ENCODE data around the gene GABRB2. TPM values are rescaled to one million over a fixed set of nuclear protein-coding genes. Genes with fewer than 3 reads are reported as not detected.

GABRB2 gene
- total RNA-seq, 1 experiment from 2014 or later: not detected

GRCh38 chr5:161399996-161400562 lies 146.4 kb downstream of the GABRB2 start:
- in situ Hi-C loops (cut with HindIII; ENCODE audit: low sequenced_read_pairs): no loop called here
- peak; percentile 65 for DNase-seq (ENCODE audit: low spot score)

- no peak for DNase-seq (ENCODE audit: low spot score)
- in situ Hi-C loops (cut with HindIII; ENCODE audit: low sequenced_read_pairs): no loop called here
Measured at GRCh38 chr5:161397448-161397847, 149.1 kb downstream of the GABRB2 start.

DNA sequence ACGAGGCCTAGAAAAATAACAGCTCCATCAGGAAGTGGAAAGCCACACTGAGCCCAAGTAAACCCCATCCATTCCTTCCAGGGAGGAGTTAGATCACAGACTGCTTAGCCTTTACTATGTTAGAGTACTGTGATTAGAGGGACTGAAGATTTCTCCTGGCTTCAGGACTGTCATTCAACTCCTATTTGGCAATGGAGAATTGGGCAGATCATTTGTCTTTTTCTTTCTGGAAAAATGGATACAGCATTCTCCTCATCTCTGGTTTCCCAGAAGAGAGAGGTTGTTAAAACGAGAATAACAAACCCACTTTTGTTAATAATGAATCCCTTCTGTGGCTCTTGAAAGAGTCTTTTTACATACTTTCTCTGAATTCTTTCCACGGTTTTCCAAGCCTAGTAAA lies 150.4 kb downstream of the GABRB2 start:
- in situ Hi-C loops (cut with HindIII; ENCODE audit: low sequenced_read_pairs): no loop called here
- DNase-seq (ENCODE audit: low spot score): no peak

DNA sequence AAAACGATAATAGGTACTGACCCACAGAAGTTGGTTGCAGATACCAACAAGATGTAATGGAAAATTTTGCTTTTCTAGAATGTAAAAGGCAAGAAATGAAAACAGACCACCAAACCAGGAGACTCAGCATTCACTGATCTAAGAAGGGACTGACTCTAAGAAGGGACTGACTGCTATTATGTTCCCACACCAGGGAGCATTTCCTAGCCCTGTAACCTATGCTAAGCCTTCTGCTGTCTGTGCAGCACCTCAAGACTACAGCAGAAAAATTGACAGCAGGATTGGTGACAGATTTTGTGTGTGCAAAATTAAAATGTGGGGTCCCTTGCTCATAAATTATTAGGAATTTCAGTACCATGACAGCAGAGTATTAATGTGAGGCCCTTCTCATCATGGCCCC lies 154.8 kb downstream of the GABRB2 start:
- in situ Hi-C loops (cut with HindIII; ENCODE audit: low sequenced_read_pairs): no loop called here
- DNase-seq (ENCODE audit: low spot score): peak; percentile 70

DNA sequence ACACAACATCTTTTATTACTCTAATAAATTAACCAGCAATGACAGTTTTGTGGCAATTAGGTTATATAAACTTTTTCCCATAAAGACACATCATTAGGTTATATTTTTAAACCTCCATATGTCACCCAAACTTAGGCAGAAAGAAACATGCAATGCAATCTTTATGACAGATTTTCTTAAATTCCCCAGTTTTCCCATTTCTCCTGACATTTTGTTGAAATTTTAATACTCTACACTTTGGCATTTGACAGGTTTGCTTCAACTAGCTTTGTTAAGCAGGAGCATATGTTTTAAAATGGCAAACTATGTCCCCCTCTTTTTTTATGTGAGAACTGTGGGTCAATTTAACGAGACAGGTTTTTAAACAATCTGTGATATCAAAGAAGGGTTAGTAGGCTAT lies 155.5 kb downstream of the GABRB2 start:
- no peak for DNase-seq (ENCODE audit: low spot score)
- in situ Hi-C loops (cut with HindIII; ENCODE audit: low sequenced_read_pairs): no loop called here

DNA sequence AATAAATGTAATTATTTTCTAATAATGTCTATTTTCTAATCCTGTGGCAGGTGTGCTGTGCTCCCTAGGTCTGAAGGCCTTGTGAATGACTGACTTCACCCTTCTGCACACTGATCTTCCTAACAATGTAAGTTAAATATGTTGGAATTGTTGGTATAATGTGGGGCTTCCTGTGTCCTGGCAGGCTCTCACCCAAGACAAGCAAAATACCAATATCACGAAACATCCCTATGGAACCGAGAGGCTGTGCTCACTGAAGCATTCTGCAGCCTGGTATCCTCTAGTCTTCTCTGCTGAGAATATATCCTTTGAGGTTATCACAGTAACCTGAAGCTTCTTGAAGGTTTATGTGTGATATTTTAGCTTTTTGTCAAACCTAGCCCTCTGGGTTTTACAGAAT lies 159.4 kb downstream of the GABRB2 start:
- in situ Hi-C loops (cut with HindIII; ENCODE audit: low sequenced_read_pairs): no loop called here
- DNase-seq (ENCODE audit: low spot score): no peak

GRCh38 chr5:161385027-161385426 lies 161.5 kb downstream of the GABRB2 start:
- DNase-seq (ENCODE audit: low spot score): no peak
- in situ Hi-C loops (cut with HindIII; ENCODE audit: low sequenced_read_pairs): no loop called here

- peak; percentile 97 for DNase-seq (ENCODE audit: low spot score)
- in situ Hi-C loops (cut with HindIII; ENCODE audit: low sequenced_read_pairs): no loop called here
Measured at GRCh38 chr5:161382685-161383084, 163.8 kb downstream of the GABRB2 start.

GRCh38 chr5:161380486-161380885 lies 166.0 kb downstream of the GABRB2 start:
- no peak for DNase-seq (ENCODE audit: low spot score)
- in situ Hi-C loops (cut with HindIII; ENCODE audit: low sequenced_read_pairs): no loop called here

DNA sequence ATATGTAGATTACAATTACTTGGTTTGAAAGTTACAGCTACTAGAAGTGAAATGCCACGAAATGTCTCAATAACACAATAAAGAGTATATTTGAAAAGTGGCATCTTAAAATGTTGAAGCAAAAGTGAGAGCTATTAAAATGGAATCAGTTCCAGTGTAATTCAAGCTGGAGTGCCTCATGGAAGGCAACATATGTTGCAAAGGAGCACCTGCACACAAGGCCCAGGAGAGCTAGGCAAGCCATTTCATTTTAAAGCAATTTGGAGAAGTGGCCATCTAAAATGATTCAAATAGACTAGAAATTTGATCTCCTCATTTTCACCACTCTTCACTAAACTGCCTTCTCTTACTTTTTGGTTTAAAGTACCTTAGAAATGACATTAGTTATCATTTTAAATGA lies 167.8 kb downstream of the GABRB2 start:
- in situ Hi-C loops (cut with HindIII; ENCODE audit: low sequenced_read_pairs): no loop called here
- DNase-seq (ENCODE audit: low spot score): peak; percentile 79

- in situ Hi-C loops (cut with HindIII; ENCODE audit: low sequenced_read_pairs): no loop called here
- no peak for DNase-seq (ENCODE audit: low spot score)
Measured at GRCh38 chr5:161376034-161376433, 170.5 kb downstream of the GABRB2 start.

DNA sequence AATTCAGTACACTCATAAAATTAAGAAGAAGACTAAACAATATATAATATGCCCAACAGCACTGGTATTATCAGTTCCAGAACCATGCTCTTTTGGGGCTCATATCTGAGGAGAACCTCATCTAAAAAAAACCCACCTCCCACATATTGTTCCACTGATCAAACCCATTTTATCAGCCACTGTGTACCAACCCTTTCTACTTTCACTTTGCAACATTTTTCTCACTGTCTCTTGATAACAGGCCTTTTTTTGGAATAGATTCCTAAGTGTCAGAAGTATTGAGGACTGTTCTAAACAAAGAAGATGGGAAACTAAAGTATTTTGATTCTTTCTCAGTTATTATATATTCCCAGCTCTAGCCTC lies 173.2 kb downstream of the GABRB2 start:
- in situ Hi-C loops (cut with HindIII; ENCODE audit: low sequenced_read_pairs): no loop called here
- DNase-seq (ENCODE audit: low spot score): no peak

DNA sequence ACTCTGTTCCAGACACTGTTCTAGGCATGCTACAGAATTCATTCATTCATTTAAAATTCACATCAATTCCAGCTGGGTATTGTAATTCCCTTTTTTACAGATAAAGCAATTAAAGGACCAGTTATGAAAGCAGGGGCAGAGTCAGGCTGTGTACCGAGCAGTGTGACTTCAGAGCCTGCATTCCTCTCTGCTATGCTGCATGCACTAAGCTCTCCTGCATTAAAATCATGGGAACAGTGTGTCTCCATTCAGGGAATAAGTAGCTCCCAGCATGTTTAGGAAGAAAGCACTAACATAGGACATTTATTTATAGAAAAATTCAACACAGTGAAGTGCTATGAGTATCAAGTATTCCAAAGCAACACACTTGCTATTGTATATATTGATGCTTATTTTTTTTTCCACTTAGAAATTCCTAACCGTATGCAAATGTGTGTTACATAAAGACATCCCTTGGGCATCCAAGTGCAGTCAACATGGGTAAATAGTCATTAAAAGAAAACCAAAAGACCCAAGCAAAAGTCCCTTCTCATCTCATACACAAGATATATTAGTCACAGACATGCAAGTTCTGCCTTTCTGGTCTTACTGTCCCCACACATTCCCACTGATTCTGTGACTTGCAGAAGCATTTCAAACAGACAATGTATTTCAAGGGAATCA lies 173.7 kb downstream of the GABRB2 start:
- DNase-seq (ENCODE audit: low spot score): peak; percentile 82
- in situ Hi-C loops (cut with HindIII; ENCODE audit: low sequenced_read_pairs): no loop called here

DNA sequence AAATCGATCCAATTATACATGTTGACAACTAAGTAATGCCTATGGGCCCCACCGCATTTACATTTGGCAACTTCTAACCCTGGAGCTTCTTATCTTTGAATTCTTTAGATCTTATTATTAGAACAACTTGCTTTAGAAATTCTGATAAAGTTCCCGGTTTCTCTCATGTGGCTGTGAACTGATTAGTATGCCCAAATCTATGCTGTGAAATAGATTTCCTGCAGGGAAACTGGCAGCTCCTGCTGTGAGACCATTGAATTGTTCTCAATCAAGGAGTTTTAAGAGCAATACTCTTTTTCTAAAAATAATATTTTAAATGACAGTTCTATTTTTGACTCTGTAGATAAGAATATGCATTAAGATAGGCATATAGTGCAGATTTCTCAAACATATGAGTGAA lies 177.5 kb downstream of the GABRB2 start:
- no peak for DNase-seq (ENCODE audit: low spot score)
- in situ Hi-C loops (cut with HindIII; ENCODE audit: low sequenced_read_pairs): no loop called here

GRCh38 chr5:161358446-161358845 lies 188.1 kb downstream of the GABRB2 start:
- no peak for DNase-seq (ENCODE audit: low spot score)
- in situ Hi-C loops (cut with HindIII; ENCODE audit: low sequenced_read_pairs): no loop called here

- in situ Hi-C loops (cut with HindIII; ENCODE audit: low sequenced_read_pairs): no loop called here
- DNase-seq (ENCODE audit: low spot score): no peak
Measured at GRCh38 chr5:161344234-161344633, 202.3 kb downstream of the GABRB2 start.

DNA sequence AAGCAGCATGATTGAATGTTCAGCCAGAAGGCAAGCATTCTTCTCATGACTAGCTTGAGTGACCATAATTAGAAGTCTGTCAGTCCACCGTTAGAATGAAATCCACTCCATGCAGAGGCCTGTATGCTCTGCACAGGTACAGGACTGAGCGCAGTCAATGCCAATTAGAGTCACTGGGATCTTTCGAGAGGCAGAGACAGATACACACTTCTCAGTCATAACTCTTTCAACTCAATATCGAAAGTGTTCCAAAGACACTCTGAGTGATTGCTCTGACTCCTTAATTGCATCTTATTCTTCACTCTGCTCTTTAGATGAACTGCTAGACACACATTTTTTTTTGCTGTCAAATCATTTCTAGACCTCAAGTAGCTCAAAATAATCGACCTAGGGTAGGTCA lies 203.6 kb downstream of the GABRB2 start:
- in situ Hi-C loops (cut with HindIII; ENCODE audit: low sequenced_read_pairs): no loop called here
- peak; percentile 57 for DNase-seq (ENCODE audit: low spot score)

DNA sequence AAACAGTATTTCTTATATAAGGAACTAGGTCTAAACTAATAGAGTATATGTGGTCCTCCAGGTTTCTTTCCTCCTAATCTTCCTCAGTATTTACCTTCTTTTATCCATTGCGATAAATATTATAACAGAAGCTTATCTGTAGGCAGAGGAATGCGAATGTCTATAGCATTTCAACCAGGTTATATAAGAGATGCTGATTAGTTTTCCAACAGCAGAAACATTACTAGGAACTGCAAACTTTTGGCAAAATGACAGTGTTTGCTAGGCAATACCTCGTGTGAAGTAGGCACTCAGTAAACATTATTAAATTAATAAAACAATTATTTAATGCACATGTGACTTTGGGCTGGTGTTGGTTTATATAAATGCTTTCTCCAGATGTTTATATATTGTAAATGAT lies 206.5 kb downstream of the GABRB2 start:
- in situ Hi-C loops (cut with HindIII; ENCODE audit: low sequenced_read_pairs): no loop called here
- DNase-seq (ENCODE audit: low spot score): peak; percentile 53

- in situ Hi-C loops (cut with HindIII; ENCODE audit: low sequenced_read_pairs): no loop called here
- no peak for DNase-seq (ENCODE audit: low spot score)
Measured at GRCh38 chr5:161333194-161333880, 213.2 kb downstream of the GABRB2 start.

GRCh38 chr5:161332343-161332742 lies 214.2 kb downstream of the GABRB2 start:
- in situ Hi-C loops (cut with HindIII; ENCODE audit: low sequenced_read_pairs): no loop called here
- no peak for DNase-seq (ENCODE audit: low spot score)

DNA sequence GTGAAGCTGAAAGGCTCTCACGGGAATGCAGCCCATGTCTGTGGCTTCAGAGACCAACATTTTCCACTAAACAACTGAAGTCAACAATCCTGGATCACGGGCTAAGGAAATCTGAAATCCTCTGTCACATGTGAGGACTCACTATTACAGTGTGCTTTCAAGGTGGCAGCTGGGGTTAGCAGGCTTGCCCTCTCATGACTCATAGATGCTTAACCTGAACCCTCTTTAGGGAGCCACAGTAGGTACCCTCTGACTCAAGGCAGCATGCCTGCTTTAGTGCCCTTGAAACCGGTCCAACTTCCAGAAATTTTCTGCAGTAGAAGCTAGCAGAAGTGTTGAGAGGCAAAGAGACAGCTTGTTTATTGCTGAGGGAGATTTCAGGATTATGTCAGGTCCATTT lies 232.5 kb downstream of the GABRB2 start:
- DNase-seq (ENCODE audit: low spot score): peak; percentile 60
- in situ Hi-C loops (cut with HindIII; ENCODE audit: low sequenced_read_pairs): no loop called here

Data from G401 (cell line).